Testis (tissue), 3 donors: Measurements from ENCODE around the gene PBX1. TPM values are rescaled to one million over a fixed set of nuclear protein-coding genes. Genes with fewer than 3 reads are reported as not detected.

Experiments used
- DNase-seq: peaks from one replicate; pipeline ENCODE4 v3.0.0-alpha.2; 2019
- H3K27ac ChIP-seq, 2 donors: fragments of 200-600 bp; sonication (generic); one replicate each; pipeline ENCODE4 v1.5.1; 2019
- H3K27me3 ChIP-seq: fragments of 200-600 bp; sonication (generic); one replicate; pipeline ENCODE4 v1.5.1; 2019
- H3K36me3 ChIP-seq: fragments of 200-600 bp; sonication (generic); one replicate; pipeline ENCODE4 v1.5.1; 2017; ENCODE audit warnings: low read depth; ENCODE audit errors: missing control alignments
- H3K4me1 ChIP-seq: fragments of 200-600 bp; sonication (generic); one replicate; pipeline ENCODE4 v1.5.1; 2019
- H3K4me3 ChIP-seq, 2 donors: fragments of 200-600 bp; sonication (generic); one replicate each; pipeline ENCODE4 v1.5.1; 2017 to 2019
- H3K9me3 ChIP-seq: fragments of 200-600 bp; sonication (generic); one replicate; pipeline ENCODE4 v1.5.1; 2017
- POLR2A ChIP-seq: fragments of 450-650 bp; IDR thresholded peaks from one replicate; pipeline ENCODE4 v1.6.1; 2017; ENCODE audit warnings: antibody characterized with exemption, mild to moderate bottlenecking, moderate library complexity
- WGBS, 2 donors: methylation state at CpG; one replicate each; pipeline ENCODE4 v1.1.5; 2018; 5-methylcytosine and 5-hydroxymethylcytosine counted together
- intact Hi-C: fragments of 100-400 bp; cut with DNase I; formaldehyde crosslinking; loops from one replicate; pipeline ENCODE4 v1.15.1; 2023; ENCODE audit warnings: low total_unique reads
- polyA plus RNA-seq: library from polyadenylated mRNA; stranded (reverse); fragments of 350-450 nt; fragmentation: Illumina TruSeq; extraction: RNeasy Lipid Tissue Mini Kit (QIAGEN cat#74804); gene quantifications from one replicate; pipeline ENCODE4 v1.2.3, GENCODE V29; 2014; ENCODE audit warnings: low read depth, low replicate concordance; ENCODE audit not compliant: insufficient read depth
- total RNA-seq, 2 donors: library from RNA; depleted of rRNA; stranded (reverse); fragments of >200 nt; gene quantifications; one replicate each; pipeline ENCODE4 v1.2.3, GENCODE V29; 2016
- TF ChIP-seq, protein P1 (sequence below), 3 experiments: fragments of 450-650 bp in 2 of 3; fragments of 200-600 bp in 1 of 3; sonication (generic) in 1 of 3; IDR thresholded peaks; one replicate each; pipeline ENCODE4 v1.5.1; 2016 to 2019; ENCODE audit warnings: antibody characterized with exemption in 3 of 3, mild to moderate bottlenecking in 2 of 3, moderate library complexity in 1 of 3

PBX1 gene
- total and polyA plus RNA-seq, 3 donors from 2014 or later: 20.2 to 25.0 (median 20.3) TPM

DNA sequence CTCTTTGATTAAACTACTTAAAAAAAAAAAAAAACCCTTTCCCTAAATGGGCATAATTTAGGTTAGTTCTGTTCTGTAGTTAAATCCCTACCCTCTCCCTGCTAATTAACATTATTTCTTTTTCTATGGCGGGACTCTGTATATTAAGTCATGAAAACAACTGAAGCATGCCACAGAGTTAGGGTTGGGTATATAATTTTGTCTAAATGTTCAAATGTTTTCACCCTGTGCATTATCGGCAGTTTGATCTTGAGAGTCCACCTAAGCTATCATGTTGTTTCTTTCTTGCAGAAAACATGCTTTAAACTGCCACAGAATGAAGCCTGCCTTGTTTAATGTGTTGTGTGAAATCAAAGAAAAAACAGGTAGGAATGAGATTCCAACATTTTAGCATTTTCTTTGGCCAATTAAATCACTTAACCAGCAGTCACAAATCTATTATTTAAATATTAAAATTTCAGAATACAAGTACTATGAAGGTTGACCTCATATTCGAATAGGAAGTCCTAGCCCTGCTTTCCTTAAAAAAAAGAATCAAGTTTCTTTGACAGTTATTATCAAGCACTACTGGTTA lies 4.0 kb downstream of the PBX1 start:
- intact Hi-C loops: no loop called here
- H3K4me3 ChIP-seq: peak overlapping the region in 1 of 2 donors; percentile 81
- no peaks in the 10 kb centered on the region for H3K36me3 ChIP-seq
- H3K4me1 ChIP-seq: peaks cover 4% of the 10 kb centered on the region
- H3K9me3 ChIP-seq: no peaks in the 10 kb centered on the region
- H3K27ac ChIP-seq: peak overlapping the region; percentile 52 to 65
- DNase-seq: no peak
- no peaks in the 10 kb centered on the region for H3K27me3 ChIP-seq
- TF ChIP-seq POLR2A: no peak
- TF ChIP-seq, protein P1, sequence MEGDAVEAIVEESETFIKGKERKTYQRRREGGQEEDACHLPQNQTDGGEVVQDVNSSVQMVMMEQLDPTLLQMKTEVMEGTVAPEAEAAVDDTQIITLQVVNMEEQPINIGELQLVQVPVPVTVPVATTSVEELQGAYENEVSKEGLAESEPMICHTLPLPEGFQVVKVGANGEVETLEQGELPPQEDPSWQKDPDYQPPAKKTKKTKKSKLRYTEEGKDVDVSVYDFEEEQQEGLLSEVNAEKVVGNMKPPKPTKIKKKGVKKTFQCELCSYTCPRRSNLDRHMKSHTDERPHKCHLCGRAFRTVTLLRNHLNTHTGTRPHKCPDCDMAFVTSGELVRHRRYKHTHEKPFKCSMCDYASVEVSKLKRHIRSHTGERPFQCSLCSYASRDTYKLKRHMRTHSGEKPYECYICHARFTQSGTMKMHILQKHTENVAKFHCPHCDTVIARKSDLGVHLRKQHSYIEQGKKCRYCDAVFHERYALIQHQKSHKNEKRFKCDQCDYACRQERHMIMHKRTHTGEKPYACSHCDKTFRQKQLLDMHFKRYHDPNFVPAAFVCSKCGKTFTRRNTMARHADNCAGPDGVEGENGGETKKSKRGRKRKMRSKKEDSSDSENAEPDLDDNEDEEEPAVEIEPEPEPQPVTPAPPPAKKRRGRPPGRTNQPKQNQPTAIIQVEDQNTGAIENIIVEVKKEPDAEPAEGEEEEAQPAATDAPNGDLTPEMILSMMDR (IDR thresholded peaks at IDR 0.05): no peak
- 45 to 46% methylated on average over 3 of the region's 3 CpGs for WGBS, 2 donors

DNA sequence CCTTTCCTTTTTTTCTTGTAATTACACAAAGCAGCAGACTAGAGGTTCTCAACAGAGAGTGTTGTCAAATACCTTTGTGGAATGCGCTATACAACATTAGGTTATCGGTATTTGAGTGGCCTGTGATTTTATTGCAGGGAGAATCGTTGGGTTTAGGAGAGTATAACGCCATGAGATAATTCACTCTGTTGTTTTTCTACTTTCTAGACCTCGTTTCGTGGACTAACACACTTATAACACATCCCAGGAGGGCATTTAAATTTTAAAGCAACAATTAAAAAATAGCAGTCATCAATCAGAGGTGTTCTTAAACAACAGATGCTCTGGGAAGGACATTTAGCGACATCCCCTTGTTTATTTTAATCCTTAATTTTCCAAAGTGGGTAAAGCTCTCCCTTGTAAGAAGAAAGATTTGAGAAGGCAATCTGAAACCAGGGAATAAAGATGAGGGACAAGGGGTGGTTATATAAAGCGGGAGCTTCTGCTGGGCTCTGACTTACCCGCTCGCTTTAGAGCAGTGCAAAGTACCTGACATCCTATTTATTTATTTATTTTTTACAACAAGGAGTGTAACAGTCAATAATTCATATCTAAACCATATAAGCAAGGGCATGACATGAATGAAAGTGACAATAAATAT lies 4.9 kb downstream of the PBX1 start:
- intact Hi-C loops: no loop called here
- no peaks in the 10 kb centered on the region for H3K27me3 ChIP-seq
- H3K36me3 ChIP-seq: no peaks in the 10 kb centered on the region
- 48 to 57% methylated on average over 10 of the region's 10 CpGs for WGBS, 2 donors
- peak overlapping the region; percentile 52 to 65 for H3K27ac ChIP-seq
- peaks cover 4% of the 10 kb centered on the region for H3K4me1 ChIP-seq
- TF ChIP-seq, protein P1 (IDR thresholded peaks at IDR 0.05): no peak
- DNase-seq: no peak
- no peaks in the 10 kb centered on the region for H3K9me3 ChIP-seq
- peak overlapping the region in 1 of 2 donors; percentile 30 for H3K4me3 ChIP-seq

DNA sequence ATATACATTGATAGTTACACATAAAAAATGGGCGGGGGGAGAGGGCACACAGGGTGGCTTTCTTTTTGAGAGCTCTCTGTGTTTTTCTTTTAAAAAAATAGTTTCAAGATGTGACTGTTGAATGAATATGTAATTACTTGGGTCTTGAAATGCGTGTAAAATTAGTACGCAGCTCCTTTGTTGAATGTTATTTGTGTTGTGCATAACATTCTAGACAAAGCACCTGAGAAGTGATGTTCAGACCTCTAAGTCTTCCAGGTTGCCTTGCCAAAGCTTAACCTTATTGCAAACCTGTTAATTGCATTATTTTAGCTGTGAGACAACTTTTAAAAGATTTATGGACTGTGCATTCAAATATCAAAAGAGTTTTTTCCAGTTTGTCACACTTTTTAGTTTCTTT lies 5.4 kb downstream of the PBX1 start:
- TF ChIP-seq, protein P1 (IDR thresholded peaks at IDR 0.05): no peak
- Histone ChIP-seq H3K4me3 (peak overlapping the region in 1 of 2 donors; percentile 30), H3K36me3 (no peaks in the 10 kb centered on the region), H3K27me3 (no peaks in the 10 kb centered on the region), H3K27ac (peak overlapping the region; percentile 52 to 65), H3K9me3 (no peaks in the 10 kb centered on the region), H3K4me1 (peaks cover 4% of the 10 kb centered on the region)
- intact Hi-C loops: no loop called here
- WGBS, 2 donors: 66 to 70% methylated on average over 3 of the region's 3 CpGs
- no peak for DNase-seq

GRCh38 chr1:164565357-164565756 lies 6.4 kb downstream of the PBX1 start:
- TF ChIP-seq, protein P1 (IDR thresholded peaks at IDR 0.05): no peak
- TF ChIP-seq POLR2A: no peak
- intact Hi-C loops: no loop called here
- no peak overlapping the region for H3K4me3 ChIP-seq
- WGBS, 2 donors: 44 to 58% methylated on average over 2 of the region's 2 CpGs
- H3K9me3 ChIP-seq: no peaks in the 10 kb centered on the region
- no peaks in the 10 kb centered on the region for H3K27me3 ChIP-seq
- peaks cover 4% of the 10 kb centered on the region for H3K4me1 ChIP-seq
- peak overlapping the region in 1 of 2 donors; percentile 52 for H3K27ac ChIP-seq
- no peak for DNase-seq
- no peaks in the 10 kb centered on the region for H3K36me3 ChIP-seq

GRCh38 chr1:164567774-164568173 lies 8.8 kb downstream of the PBX1 start:
- WGBS, 2 donors: 86 to 94% methylated on average over 4 of the region's 4 CpGs
- Histone ChIP-seq H3K4me3 (no peak overlapping the region), H3K27me3 (no peaks in the 10 kb centered on the region), H3K4me1 (peaks cover 4% of the 10 kb centered on the region), H3K9me3 (no peaks in the 10 kb centered on the region), H3K36me3 (no peaks in the 10 kb centered on the region), H3K27ac (no peak overlapping the region)
- no peak for TF ChIP-seq POLR2A
- TF ChIP-seq, protein P1 (IDR thresholded peaks at IDR 0.05): no peak
- intact Hi-C loops: no loop called here
- no peak for DNase-seq
